Activated effector memory CD4-positive, alpha-beta T cell treated with Interleukin-2 at 50 U/mL for 16 hours (primary cell): ENCODE results near the gene ADGRG3.

Experiments used
- DNase-seq: peaks from one replicate; pipeline ENCODE4 v3.0.0-alpha.2; 2020

The ADGRG3 gene

DNA sequence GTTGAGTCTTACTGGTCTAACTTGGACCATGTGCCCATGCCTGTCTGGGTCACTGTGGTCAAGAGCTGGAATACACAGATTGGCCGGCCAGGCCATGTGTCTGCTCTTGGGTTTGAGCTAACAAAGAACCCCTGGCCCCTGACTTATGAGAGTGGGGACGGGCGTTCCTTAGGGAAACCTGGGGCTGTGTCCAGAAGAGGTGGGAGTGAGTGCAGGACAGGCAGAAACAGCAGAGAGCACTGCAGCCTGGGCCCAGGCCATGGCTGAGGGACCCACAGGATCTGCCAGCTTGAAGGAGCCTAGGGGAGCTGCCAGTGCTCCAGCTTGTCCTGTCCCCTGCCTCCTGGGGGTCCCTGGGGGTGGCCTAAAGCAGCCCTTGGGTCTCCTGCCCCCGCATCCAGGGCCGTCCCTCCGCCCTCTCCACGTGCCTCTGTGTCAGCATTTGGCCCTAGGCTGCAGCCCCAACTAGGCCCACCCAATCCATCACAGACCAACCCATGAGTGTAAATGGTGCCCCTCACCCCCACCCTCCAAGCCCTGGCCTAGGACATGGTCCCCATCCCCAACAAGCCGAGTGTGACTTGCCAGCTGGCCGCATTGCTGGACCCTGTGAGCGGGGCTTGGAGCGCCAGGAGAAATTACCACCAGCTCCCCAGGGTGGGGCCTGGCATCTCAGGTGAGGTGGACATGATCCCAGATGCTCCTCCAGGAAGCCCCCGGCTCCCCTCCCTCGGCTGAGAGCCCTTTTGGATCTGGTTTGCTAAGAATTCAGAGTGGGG is 14.0 kb downstream of the ADGRG3 start:
- DNase-seq = no peak

DNA sequence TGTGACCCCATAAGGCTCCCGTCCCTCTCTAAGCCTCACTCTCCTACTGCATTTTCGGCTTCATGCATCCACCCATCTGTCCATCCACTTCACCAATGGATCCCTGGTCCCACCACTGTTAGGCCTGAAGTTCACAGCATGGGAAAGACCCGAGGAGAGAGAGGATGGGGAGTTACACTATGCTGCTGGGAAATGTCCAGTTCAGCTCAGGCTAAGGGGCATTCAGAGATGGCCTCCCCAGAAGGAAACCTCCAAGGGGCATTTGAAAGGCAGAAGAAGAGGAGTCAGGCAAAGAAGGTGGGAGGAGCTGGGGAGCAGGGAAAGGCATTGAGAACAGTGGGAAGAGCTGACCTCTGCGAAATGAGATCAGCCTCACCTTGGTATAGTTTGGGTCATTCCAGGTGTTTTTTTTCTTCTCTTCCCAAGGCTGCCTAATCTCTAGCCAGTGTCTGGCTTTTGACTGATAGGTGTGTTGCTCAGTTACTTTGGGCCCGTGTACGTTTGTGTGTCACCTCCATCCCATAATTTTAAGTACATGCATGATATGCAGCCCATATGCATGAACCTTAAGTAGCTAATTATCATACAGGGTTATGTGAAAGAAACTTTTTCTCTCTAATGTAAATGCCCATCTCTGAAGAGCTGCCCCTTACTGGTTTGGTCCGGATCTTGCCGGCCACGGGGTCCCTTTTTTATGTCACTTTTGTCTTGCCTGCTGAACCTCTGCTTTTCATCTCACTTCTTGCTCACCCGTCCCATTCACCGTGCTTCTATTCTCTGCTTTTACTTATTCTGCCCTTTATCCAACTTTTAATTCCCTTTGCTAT is 14.9 kb downstream of the ADGRG3 start:
- DNase-seq = no peak

DNA sequence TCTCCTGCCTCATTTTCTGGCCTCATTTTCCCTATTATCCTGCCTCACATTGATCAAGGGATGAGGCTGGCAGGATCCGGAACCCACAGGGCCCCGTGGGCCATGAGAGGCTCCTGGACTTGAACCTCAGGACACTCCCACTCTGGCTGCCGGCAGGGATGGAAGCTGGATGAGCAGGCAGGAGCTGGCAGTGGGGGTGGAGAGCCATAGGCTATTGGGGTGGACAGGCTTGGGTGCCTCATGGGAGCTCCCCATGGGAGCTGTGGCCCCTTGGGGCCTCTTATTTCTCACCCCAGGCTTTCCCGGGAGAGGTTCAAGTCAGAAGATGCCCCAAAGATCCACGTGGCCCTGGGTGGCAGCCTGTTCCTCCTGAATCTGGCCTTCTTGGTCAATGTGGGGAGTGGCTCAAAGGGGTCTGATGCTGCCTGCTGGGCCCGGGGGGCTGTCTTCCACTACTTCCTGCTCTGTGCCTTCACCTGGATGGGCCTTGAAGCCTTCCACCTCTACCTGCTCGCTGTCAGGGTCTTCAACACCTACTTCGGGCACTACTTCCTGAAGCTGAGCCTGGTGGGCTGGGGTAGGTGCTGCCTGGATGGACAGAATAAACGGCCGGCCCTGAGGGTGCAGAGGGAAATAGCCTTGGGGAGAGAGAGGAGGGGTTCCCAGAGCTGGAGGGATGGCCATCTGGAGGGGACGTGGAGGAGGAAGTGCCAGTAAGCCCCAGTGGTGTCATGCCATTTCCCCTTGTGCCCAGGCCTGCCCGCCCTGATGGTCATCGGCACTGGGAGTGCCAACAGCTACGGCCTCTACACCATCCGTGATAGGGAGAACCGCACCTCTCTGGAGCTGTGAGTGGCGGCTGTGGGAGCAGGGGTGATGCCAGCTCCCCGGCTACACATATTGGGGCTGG is 15.8 kb downstream of the ADGRG3 start:
- DNase-seq = no peak

DNA sequence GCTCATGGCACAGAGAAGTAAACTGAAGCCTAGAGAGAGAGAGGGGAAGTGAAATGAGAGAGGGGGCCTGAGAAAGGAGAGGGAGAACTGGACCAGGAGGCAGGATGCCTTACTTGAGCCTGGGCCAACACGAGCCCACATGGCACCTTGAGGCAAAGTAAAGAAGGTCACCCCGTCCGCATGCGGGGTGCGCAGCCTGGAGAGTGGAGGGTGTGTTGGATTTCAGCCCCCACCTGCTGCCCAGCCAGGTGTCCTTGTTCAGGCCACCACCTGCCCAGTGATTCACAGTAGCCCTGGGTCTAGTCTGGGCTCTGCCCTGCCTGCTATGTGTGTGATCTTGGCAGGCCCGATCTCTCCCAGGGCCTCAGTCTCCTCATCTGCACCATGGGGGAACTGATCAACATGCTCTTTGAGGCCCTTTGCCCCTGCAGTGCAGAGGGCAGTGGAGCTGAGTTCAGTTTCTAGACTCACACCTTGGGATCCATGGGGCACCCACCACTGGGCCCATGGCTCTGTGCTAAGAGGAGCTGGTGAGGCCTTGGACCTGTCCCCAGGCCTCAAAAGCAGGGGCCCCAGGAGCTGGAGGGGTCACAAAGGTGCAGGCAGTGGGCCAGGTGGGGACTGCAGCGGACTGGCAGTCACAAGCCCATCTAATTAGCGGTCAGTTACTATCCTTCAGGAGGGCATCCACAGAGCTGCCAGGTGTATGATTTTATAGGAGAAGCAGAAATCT is 16.7 kb downstream of the ADGRG3 start:
- no peak for DNase-seq

DNA sequence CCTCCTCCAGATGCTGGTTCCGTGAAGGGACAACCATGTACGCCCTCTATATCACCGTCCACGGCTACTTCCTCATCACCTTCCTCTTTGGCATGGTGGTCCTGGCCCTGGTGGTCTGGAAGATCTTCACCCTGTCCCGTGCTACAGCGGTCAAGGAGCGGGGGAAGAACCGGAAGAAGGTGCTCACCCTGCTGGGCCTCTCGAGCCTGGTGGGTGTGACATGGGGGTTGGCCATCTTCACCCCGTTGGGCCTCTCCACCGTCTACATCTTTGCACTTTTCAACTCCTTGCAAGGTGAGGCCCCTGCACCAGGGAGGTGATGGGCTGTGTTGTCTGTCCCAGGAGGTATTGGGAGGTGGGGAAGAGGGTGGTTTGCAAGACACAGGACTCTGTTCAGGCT is 17.5 kb downstream of the ADGRG3 start:
- DNase-seq = no peak

DNA sequence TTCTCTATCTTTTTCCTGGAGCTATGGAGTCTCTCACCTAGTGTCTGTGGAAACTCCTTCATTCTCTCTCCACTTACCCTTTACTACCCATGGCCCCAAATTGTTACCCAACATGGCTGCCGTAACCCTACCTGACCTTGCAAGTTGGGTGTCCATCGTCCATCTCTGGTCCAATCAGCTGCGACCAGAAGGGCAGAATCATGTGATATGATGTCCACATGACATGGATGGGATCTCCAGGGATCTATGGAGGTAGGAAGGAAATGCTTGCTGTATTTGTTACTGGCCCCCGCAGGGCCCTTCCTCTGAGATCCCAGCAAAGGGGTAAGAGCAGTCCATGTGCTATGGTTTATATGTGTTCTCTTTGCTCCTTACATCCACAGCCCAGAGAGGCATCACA is 18.5 kb downstream of the ADGRG3 start:
- DNase-seq = no peak

DNA sequence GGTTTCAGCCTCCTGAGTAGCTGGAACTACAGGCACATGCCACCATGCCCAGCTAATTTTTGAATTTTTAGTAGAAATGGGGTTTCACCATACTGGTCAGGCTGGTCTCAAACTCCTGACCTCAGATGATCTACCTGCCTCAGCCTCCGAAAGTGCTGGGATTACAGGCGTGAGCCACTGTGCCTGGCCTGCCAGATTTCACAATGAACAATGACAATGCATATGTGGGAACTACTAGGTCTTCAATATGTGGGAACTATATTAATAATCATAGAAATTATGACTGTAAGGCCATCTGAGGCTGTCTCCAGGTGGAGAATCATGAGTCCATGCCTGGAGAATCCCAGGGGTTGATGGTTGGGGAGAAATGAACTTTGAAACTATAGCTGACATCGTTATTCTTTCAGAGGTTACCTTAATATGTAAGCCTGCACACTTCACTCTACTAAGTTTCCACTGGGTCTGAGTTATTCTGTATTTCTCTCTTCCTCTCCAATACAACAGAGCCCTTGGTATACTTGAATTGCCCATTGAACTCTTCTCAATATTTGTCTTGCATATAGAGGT is 19.3 kb downstream of the ADGRG3 start:
- no peak for DNase-seq

DNA sequence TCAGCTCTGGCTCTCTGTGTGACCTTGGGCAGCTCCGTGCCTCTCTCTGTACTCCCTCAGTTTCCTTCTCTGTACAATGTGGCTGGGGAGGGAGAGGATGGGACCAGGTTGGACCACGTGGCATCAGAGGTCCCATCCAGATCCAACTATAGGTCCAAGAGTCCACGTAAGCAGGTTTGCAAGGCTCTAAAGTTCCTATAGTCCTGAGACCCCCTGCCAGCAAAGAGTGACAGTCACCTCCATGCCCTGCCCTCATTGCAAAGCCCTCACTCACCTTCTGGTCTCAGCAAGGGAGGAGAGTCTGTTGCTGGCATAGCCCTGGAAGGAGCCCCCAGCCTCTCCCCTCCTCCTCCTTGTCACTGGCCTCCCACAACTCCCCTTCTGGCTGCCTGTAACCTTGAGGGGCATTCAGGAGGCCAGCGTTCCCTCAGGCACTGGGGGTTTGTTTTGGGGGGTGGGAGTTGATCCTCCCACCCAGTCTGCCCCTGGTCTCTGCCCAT is 20.4 kb downstream of the ADGRG3 start:
- DNase-seq = no peak

DNA sequence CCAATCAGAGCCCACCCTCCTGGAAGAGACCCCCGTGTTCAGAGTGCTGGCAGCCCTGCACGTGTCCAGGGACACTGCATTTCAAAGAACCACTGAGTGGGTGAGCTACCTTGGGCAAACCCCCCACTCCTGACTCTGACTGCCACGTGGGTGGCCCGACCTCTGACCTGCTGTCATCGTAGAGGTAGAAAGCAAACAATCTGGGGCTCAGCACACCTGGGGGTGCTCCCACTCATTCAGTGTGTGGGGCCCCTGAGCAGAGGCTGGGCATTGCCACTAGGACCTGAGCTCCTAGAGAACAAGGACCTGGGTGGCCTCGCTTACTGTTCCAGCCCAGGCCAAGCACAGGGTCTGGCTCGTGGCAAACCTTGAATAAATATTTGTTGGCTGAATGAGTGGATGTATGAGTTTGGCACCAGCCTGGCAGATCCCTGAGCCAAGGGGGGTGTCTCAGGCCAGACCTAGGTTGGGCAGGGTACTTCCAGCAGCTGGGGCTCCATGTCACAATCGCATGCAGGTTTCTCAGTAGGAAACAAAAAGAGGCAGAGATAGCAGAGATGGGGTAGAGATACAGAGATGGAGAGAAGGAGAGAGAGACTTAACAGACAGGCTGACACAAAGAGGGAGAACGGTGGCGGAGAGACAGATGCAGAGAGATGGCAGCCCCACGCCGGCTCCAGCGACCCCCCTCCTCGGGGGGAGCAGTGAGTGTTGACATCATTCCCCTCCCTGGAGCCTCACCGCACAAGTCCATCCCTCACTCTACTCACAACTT is 21.1 kb downstream of the ADGRG3 start:
- DNase-seq = no peak

DNA sequence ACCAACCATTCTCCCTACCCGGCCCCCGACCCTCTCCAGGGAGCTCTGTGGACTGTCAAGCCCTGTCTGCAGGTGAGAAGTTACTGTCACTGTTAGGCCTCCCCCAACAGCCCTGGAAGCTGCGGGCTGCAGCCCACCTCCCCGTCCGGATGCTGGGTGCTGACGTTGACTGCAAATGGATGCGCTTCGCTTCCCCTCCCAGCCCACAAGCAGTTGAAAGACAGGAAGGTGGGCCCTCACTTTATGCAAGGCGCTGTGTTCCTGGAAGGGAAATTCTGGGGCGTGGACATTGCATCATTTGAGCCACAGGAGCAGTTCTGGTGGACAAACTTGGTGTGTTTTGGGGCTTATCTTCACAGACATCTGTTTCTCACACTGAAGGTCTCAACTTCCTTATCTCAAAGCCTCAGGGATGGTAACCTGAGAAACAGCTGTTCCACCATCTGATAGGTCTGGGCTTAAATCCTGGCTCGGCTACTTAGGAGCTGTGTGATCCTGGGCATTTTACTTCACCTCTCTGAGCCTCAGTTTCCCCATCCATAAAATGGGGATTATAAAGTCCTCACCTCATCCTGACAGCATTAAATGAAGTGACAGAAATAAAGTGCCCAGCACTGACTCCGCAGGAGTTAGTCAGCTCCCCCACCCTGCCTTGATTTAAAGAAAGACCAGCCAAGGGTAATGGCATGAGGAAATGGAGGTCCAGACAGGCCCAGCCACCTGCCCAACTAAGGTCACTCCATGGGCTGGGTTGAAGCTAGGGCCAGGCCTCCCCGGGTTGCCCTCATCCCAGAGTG is 21.9 kb downstream of the ADGRG3 start:
- no peak for DNase-seq

DNA sequence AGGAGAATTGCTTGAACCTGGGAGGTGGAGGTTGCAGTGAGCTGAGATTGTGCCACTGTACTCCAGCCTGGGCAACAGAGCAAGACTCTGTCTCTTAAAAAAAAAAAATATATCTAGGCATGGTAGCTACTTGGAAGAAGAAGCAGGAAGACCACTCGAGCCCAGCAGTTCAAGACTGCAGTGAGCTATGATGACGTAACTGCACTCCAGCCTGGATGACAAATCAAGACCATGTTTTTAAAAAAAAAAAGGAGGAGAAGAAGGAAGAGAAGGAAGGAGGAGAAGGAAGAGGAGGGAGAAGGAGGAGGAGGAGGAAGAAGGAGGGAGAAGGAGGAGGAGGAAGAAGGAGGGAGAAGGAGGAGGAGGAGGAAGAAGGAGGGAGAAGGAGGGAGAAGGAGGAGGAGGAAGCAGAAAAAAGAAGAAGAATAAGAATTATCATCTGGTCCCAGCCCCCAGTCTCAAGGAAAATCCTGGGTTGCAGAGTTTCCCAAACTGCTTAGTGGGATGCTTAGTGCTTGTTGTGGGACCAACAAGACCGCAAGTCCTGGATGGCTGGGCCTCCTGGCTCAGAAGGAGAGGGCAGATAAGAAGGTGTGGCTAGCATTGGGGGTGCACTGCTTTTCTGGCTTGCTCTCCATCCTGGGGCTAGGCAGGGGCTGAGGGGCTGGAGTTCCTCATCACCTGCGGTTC is 22.8 kb downstream of the ADGRG3 start:
- no peak for DNase-seq

DNA sequence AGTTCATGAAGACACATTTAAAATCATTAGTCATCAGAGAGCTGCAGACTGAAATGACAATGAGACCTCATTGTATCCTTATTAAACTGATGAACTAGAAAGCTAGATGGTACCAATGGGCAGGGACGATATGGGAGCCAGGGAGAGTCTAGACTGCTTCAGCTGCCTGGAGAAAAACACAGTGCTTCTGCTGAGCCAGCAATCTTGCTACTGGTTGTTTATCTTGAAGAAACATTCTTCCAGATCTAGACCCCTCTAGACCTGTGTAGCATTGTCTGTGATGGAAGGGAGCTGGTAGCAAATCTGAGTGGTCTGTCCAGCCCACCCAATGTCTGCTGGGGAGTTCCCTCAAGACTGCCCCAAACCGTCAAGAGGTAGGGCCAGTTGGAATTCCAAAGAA is 24.5 kb downstream of the ADGRG3 start:
- no peak for DNase-seq

DNA sequence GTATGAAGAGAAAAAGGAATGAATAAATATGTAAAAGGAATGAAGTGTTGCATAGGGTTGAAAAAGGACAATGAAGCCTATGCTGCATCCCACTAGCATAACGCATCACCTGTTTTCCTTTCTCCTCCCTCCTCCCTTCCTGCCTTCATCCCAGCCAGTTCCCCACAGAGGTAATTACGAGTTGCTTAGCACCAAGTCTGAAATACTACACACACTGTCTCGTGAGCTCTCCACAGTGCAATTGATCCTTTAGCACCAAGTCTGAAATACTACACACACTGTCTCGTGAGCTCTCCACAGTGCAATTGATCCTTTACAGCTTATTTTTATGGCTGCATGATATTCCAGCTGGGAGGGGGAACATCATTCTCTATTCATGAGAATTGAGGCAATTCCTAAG is 25.4 kb downstream of the ADGRG3 start:
- DNase-seq = no peak

DNA sequence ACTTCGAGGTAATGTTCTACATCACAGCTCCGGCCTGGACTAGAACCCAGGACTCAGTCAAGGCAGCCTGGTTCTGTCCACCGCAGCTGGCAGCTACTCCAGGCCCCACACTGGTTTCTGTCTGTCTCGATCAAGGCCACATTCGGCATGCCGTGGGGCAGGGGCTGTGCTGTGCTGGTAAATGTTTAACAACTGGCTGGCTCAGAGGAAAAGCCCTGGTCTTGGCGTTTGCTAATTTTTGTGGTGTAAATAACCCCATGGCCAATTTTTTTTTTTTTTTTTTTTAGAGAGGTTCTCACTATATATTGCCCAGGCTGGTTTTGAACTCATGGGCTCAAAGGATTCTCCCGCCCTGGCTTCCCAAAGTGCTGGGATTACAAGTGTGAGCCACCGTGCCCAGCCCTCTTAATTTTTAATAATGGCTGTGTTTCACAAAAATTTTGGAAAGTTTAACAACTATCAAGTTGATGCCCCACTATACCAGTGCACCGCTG is 26.2 kb downstream of the ADGRG3 start:
- no peak for DNase-seq

DNA sequence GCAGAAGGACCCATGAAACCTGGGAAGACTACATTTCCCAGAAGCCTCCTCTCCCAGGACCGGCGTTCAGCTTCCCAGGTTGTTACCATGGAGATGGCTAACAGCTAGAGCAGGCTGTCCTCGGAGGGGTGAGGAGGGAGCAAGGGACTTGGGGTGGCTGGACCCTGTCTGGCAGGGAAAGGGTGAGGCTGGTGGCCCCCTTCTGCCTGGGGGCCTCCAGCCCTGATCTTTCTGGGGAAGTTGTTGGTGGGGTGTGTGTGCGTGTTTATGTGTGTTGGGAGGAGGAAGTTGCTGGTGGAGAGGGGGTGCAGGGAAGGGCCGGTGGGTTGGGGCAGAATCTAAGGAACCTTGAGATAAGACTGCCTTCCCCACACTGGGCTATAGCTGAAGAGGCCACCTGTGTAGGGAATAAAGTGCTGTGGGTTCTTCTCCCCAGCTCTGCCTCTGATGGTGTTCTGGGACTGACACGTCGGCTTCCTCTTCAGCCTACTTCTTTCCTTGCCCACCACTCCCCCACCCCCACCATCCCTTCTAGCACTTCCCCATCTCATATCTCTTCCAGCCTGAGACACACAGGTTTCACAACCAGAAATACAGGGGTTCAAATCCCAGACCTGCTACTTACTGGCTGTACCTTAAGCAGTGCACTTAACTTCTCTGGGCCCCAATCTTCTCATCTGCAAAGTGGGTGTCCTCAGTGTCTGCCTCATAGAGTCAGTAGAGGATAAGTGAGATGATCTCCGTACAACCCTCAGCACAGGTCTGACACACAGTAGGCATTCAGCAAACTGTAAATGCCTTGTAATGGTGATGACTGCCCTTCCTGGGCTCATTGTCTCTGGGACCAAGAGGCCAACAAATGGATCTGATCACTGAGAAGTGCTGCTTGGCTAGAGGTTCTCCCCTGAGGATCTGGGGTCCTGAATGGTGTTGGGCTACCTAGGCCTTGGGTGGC is 26.9 kb downstream of the ADGRG3 start, which contains the start of gene DRC7:
Gene DRC7 (plus strand): TSS at position 82 of the 955 bp plus-strand sequence. CDS start 3,144 bp downstream, outside the sequence.
- DNase-seq = no peak

DNA sequence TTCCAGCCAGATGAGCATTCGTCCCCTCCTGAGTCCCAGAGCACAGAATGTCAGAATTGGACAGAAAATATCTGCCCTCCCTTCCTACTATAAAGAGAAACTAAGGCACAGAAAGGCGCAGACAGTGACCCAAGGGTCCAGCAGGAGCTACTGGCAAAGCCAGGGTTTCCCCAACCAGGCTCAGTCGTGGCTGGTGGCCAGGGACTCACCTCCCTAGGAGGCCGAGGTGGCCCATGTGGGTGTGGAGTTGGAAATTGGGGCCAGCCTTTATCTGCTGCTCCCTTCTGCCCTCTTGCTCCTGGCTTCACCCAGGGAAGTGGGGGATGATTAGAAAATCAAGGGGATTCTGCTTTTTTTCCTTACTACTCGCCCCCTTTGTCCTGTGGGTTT is 27.6 kb downstream of the ADGRG3 start:
- no peak for DNase-seq

DNA sequence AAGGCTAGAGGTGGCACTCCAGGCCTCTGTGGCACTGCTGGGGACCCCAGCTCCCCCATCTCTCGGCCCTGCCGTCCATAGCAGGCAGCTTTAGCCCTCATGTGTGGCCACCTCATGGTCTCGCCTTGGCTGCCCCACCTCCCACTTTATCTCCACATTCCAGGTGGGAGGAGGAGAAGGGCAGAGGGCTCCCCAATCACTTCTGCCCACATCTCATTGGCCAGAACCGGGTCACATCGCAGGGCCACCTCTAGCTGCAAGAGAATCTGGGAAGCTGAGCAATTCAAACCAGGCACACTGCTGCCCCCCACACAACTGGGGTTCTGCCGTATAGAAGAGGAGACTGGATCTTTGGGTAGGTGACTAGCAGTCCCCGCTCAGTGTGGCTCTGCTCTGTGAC is 28.1 kb downstream of the ADGRG3 start:
- DNase-seq = no peak

DNA sequence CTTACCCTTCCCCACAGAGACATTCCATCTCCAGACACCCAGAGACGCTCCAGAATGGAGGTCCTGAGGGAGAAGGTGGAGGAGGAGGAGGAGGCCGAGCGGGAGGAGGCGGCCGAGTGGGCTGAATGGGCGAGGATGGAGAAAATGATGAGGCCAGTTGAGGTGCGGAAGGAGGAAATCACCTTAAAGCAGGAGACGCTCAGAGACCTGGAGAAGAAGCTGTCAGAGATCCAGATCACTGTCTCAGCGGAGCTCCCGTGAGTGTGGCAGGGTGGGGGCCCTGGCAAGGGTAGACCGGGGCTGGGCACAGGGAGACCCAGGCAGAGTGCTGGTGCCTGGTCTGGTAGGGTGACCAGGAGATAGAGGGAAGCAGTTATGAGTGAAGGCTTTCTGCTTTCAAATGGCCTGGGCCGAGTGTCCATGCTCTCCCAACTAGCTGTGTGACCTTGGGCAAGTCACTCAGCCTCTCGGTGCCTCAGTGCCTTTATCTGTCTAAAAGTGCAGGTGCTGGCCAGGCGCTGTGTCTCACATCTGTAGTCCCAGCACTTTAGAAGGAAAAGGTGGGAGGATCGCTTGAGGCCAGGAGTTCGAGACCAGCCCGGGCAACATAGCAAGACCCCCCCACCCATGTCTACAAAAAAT is 29.9 kb downstream of the ADGRG3 start:
- DNase-seq = no peak
